GM12864 (cell line): Measurements from ENCODE around the gene RASL10B.

Source experiments
- DNase-seq: peaks from one replicate; pipeline ENCODE4 v3.0.0-alpha.2; 2011; ENCODE audit warnings: low read depth
- H3K4me3 ChIP-seq: 2 replicates; pipeline ENCODE4 v1.5.1; 2011; ENCODE audit warnings: mild to moderate bottlenecking, low read depth, low read length, control low read depth
- CTCF ChIP-seq: IDR thresholded peaks from 2 replicates; pipeline ENCODE4 v1.5.1; 2011; ENCODE audit warnings: low read depth, mild to moderate bottlenecking, moderate library complexity, low read length, control low read depth, inconsistent platforms; ENCODE audit errors: missing control alignments

Gene RASL10B

GRCh38 chr17:35716897-35717465, 14.5 kb upstream of the RASL10B start:
- no peak for DNase-seq
- H3K4me3 ChIP-seq = no peak overlapping the region
- TF ChIP-seq CTCF = no peak

GRCh38 chr17:35717475-35717874, 14.0 kb upstream of the RASL10B start:
- no peak for TF ChIP-seq CTCF
- H3K4me3 ChIP-seq = no peak overlapping the region
- no peak for DNase-seq

- no peak for DNase-seq
- no peak overlapping the region for H3K4me3 ChIP-seq
- TF ChIP-seq CTCF = no peak
Measured at GRCh38 chr17:35723735-35724134, 7.7 kb upstream of the RASL10B start.

GRCh38 chr17:35725058-35725457, 6.4 kb upstream of the RASL10B start:
- no peak for TF ChIP-seq CTCF
- H3K4me3 ChIP-seq = no peak overlapping the region
- DNase-seq = no peak

GRCh38 chr17:35725802-35726126, 5.7 kb upstream of the RASL10B start:
- TF ChIP-seq CTCF = no peak
- DNase-seq = no peak
- no peak overlapping the region for H3K4me3 ChIP-seq

- TF ChIP-seq CTCF = no peak
- DNase-seq = no peak
Measured at GRCh38 chr17:35726127-35726952, 5.1 kb upstream of the RASL10B start.

More at GRCh38 chr17:35726127-35726952, 5.1 kb upstream of the RASL10B start:
- H3K4me3 ChIP-seq = no peak overlapping the region
